Limb (tissue), 2 donors: ENCODE measurements around the gene NEK7.

Experiments
- DNase-seq, 2 donors: peaks; one replicate each; pipeline ENCODE4 v3.0.0-alpha.2; 2016; ENCODE audit errors: extremely low spot score in 2 of 2

Gene NEK7

GRCh38 chr1:198255784-198256183 is 99.0 kb downstream of the NEK7 start:
- DNase-seq: no peak

- DNase-seq: no peak
These were observed 101.7 kb downstream of the NEK7 start for GRCh38 chr1:198258491-198258890.

- DNase-seq: no peak
These were observed 102.7 kb downstream of the NEK7 start for GRCh38 chr1:198259333-198260074.

GRCh38 chr1:198261886-198262285 is 105.1 kb downstream of the NEK7 start:
- no peak for DNase-seq

- DNase-seq: no peak
These were observed 106.4 kb downstream of the NEK7 start for GRCh38 chr1:198263186-198263585.

- DNase-seq: no peak
These were observed 107.5 kb downstream of the NEK7 start for GRCh38 chr1:198264282-198264681.

GRCh38 chr1:198265073-198265661 is 108.4 kb downstream of the NEK7 start:
- no peak for DNase-seq

- no peak for DNase-seq
These were observed 110.3 kb downstream of the NEK7 start for GRCh38 chr1:198267056-198267455.

- DNase-seq: no peak
These were observed 111.1 kb downstream of the NEK7 start for GRCh38 chr1:198267921-198268320.

- no peak for DNase-seq
These were observed 112.2 kb downstream of the NEK7 start for GRCh38 chr1:198268784-198269645.

GRCh38 chr1:198269646-198269940 is 112.8 kb downstream of the NEK7 start:
- DNase-seq: no peak

- DNase-seq: no peak
These were observed 113.6 kb downstream of the NEK7 start for GRCh38 chr1:198270273-198270828.

- DNase-seq: no peak
These were observed 114.7 kb downstream of the NEK7 start for GRCh38 chr1:198271467-198271866.

GRCh38 chr1:198272492-198272891 is 115.7 kb downstream of the NEK7 start:
- no peak for DNase-seq

GRCh38 chr1:198273748-198274295 is 117.0 kb downstream of the NEK7 start:
- DNase-seq: no peak

- DNase-seq: no peak
These were observed 118.8 kb downstream of the NEK7 start for GRCh38 chr1:198275597-198275996.

- DNase-seq: no peak
These were observed 119.4 kb downstream of the NEK7 start for GRCh38 chr1:198276241-198276640.

- no peak for DNase-seq
These were observed 122.1 kb downstream of the NEK7 start for GRCh38 chr1:198278943-198279342.

- no peak for DNase-seq
These were observed 123.3 kb downstream of the NEK7 start for GRCh38 chr1:198280080-198280479.

- DNase-seq: no peak
These were observed 125.1 kb downstream of the NEK7 start for GRCh38 chr1:198281911-198282310.

GRCh38 chr1:198283222-198283621 is 126.4 kb downstream of the NEK7 start:
- DNase-seq: no peak

GRCh38 chr1:198287916-198288315 is 131.1 kb downstream of the NEK7 start:
- no peak for DNase-seq
